ENCODE data around the gene CDK17.

CDK17 gene

GRCh38 chr12:96302687-96303310 lies 97.4 kb downstream of the CDK17 start:
- Histone ChIP-seq H3K4me1 (ENCODE audit: insufficient read depth, low read length, poor library complexity, severe bottlenecking) (no peaks in the 10 kb centered on the region), H3F3A (ENCODE audit: low read depth) (no peaks in the 10 kb centered on the region), H4K20me1 (ENCODE audit: insufficient read depth, low read length, poor library complexity, severe bottlenecking) (no peaks in the 10 kb centered on the region), H3K9me3 (ENCODE audit: insufficient read depth, low read depth, low read length) (no peaks in the 10 kb centered on the region), H3K79me2 (ENCODE audit: insufficient read depth, low read length) (peaks cover 8% of the 10 kb centered on the region; the same call in 1 of the 2 replicates), H3K4me3 (ENCODE audit: low read length, poor library complexity, severe bottlenecking) (no peak overlapping the region), H3K27me3 (ENCODE audit: insufficient read depth, low read length, poor library complexity, severe bottlenecking) (no peaks in the 10 kb centered on the region), H3K36me3 (ENCODE audit: insufficient read depth, low read length) (peaks cover 14% of the 10 kb centered on the region), H3K4me2 (ENCODE audit: low read depth, low read length, poor library complexity, severe bottlenecking) (no peak overlapping the region), H3K9ac (ENCODE audit: low read depth, low read length, poor library complexity, severe bottlenecking) (no peak overlapping the region), H2AFZ (ENCODE audit: low read length) (no peak overlapping the region), H3K9me2 (replicated peaks; ENCODE audit: low read depth, low read length) (no peaks in the 10 kb centered on the region)
- TF ChIP-seq EZH2phosphoT487 (IDR thresholded peaks at IDR 0.05; ENCODE audit: borderline replicate concordance): no peak

GRCh38 chr12:96301732-96302131 lies 98.5 kb downstream of the CDK17 start:
- no peaks in the 10 kb centered on the region for H4K20me1 ChIP-seq (ENCODE audit: insufficient read depth, low read length, poor library complexity, severe bottlenecking)

GRCh38 chr12:96300064-96300463 lies 100.2 kb downstream of the CDK17 start:
- Histone ChIP-seq H3K4me3 (ENCODE audit: low read length, poor library complexity, severe bottlenecking) (no peak overlapping the region), H3K36me3 (ENCODE audit: insufficient read depth, low read length) (peaks cover 25% of the 10 kb centered on the region), H3K79me2 (ENCODE audit: insufficient read depth, low read length) (no peaks in the 10 kb centered on the region), H3K9ac (ENCODE audit: low read depth, low read length, poor library complexity, severe bottlenecking) (no peak overlapping the region), H3K4me2 (ENCODE audit: low read depth, low read length, poor library complexity, severe bottlenecking) (no peak overlapping the region), H3K9me2 (replicated peaks; ENCODE audit: low read depth, low read length) (no peaks in the 10 kb centered on the region), H3F3A (ENCODE audit: low read depth) (peaks cover 6% of the 10 kb centered on the region; the same call in 1 of the 2 replicates), H3K9me3 (ENCODE audit: insufficient read depth, low read depth, low read length) (no peaks in the 10 kb centered on the region), H3K4me1 (ENCODE audit: insufficient read depth, low read length, poor library complexity, severe bottlenecking) (peaks cover 4% of the 10 kb centered on the region), H2AFZ (ENCODE audit: low read length) (no peak overlapping the region), H4K20me1 (ENCODE audit: insufficient read depth, low read length, poor library complexity, severe bottlenecking) (no peaks in the 10 kb centered on the region), H3K27me3 (ENCODE audit: insufficient read depth, low read length, poor library complexity, severe bottlenecking) (no peaks in the 10 kb centered on the region)
- TF ChIP-seq EZH2phosphoT487 (IDR thresholded peaks at IDR 0.05; ENCODE audit: borderline replicate concordance) (no peak), CTCF (conservative IDR thresholded peaks at IDR 0.05; ENCODE audit: low read length) (no peak)

More at GRCh38 chr12:96301732-96302131, 98.5 kb downstream of the CDK17 start:
- H3K9me3 ChIP-seq (ENCODE audit: insufficient read depth, low read depth, low read length): no peaks in the 10 kb centered on the region
- peaks cover 24% of the 10 kb centered on the region for H3K36me3 ChIP-seq (ENCODE audit: insufficient read depth, low read length)
- H3K4me2 ChIP-seq (ENCODE audit: low read depth, low read length, poor library complexity, severe bottlenecking): no peak overlapping the region
- H2AFZ ChIP-seq (ENCODE audit: low read length): no peak overlapping the region
- no peaks in the 10 kb centered on the region for H3K27me3 ChIP-seq (ENCODE audit: insufficient read depth, low read length, poor library complexity, severe bottlenecking)
- peaks cover 6% of the 10 kb centered on the region; the same call in 1 of the 2 replicates for H3K79me2 ChIP-seq (ENCODE audit: insufficient read depth, low read length)
- no peak overlapping the region for H3K9ac ChIP-seq (ENCODE audit: low read depth, low read length, poor library complexity, severe bottlenecking)
- no peak for TF ChIP-seq EZH2phosphoT487 (IDR thresholded peaks at IDR 0.05; ENCODE audit: borderline replicate concordance)
- no peak for TF ChIP-seq CTCF (conservative IDR thresholded peaks at IDR 0.05; ENCODE audit: low read length)
- H3F3A ChIP-seq (ENCODE audit: low read depth): no peaks in the 10 kb centered on the region; the same call in 1 of the 2 replicates
- H3K4me1 ChIP-seq (ENCODE audit: insufficient read depth, low read length, poor library complexity, severe bottlenecking): no peaks in the 10 kb centered on the region
- no peak overlapping the region for H3K4me3 ChIP-seq (ENCODE audit: low read length, poor library complexity, severe bottlenecking)
- no peaks in the 10 kb centered on the region for H3K9me2 ChIP-seq (replicated peaks; ENCODE audit: low read depth, low read length)

GRCh38 chr12:96297504-96297903 lies 102.7 kb downstream of the CDK17 start:
- H3K36me3 ChIP-seq (ENCODE audit: insufficient read depth, low read length): peaks cover 41% of the 10 kb centered on the region
- no peaks in the 10 kb centered on the region for H3K27me3 ChIP-seq (ENCODE audit: insufficient read depth, low read length, poor library complexity, severe bottlenecking)
- H3F3A ChIP-seq (ENCODE audit: low read depth): peaks cover 11% of the 10 kb centered on the region; the same call in 1 of the 2 replicates
- H3K4me1 ChIP-seq (ENCODE audit: insufficient read depth, low read length, poor library complexity, severe bottlenecking): peaks cover 10% of the 10 kb centered on the region
- H3K9me2 ChIP-seq (replicated peaks; ENCODE audit: low read depth, low read length): no peaks in the 10 kb centered on the region
- no peaks in the 10 kb centered on the region for H3K9me3 ChIP-seq (ENCODE audit: insufficient read depth, low read depth, low read length)
- no peaks in the 10 kb centered on the region for H3K79me2 ChIP-seq (ENCODE audit: insufficient read depth, low read length)
- no peaks in the 10 kb centered on the region for H4K20me1 ChIP-seq (ENCODE audit: insufficient read depth, low read length, poor library complexity, severe bottlenecking)
- H3K4me3 ChIP-seq (ENCODE audit: low read length, poor library complexity, severe bottlenecking): no peak overlapping the region
- no peak overlapping the region for H3K9ac ChIP-seq (ENCODE audit: low read depth, low read length, poor library complexity, severe bottlenecking)
- no peak overlapping the region for H3K4me2 ChIP-seq (ENCODE audit: low read depth, low read length, poor library complexity, severe bottlenecking)
- no peak overlapping the region for H2AFZ ChIP-seq (ENCODE audit: low read length)
- TF ChIP-seq CTCF (conservative IDR thresholded peaks at IDR 0.05; ENCODE audit: low read length) (no peak), EZH2phosphoT487 (IDR thresholded peaks at IDR 0.05; ENCODE audit: borderline replicate concordance) (no peak)
